GM12878 (cell line): ENCODE measurements around the gene GPRC5C. TPM values are rescaled to one million over a fixed set of nuclear protein-coding genes. Genes with fewer than 3 reads are reported as not detected.
A peak's percentile ranks its signal among the peaks of the same experiment; 100 is the strongest.

Experiments used
- ATAC-seq: fragments of 200-7000 bp; cut with Tn5 transposase; 3 replicates; pipeline ENCODE4 v1.9.1; 2020; ENCODE audit warnings: mild to moderate bottlenecking, moderate library complexity
- BruUV-seq: library from RNA; stranded (reverse); fragments of 400-500 nt; replicated peaks from 2 replicates; lab custom pipeline; 2021; lab: Mats Ljungman, UMichigan
- CTCF ChIA-PET: fragments of 300-600 bp; sonication (Branson Sonifier 250); formaldehyde crosslinking; extraction: SDS; loops from one replicate; lab custom pipeline; 2021; ENCODE audit warnings: inconsistent platforms; lab: Yijun Ruan, JAX
- POLR2A ChIA-PET: fragments of 350-600 bp; formaldehyde crosslinking; extraction: SDS; loops from one replicate; lab custom pipeline; 2021; ENCODE audit warnings: inconsistent platforms; lab: Charles Lee
- RAD21 ChIA-PET: fragments of 300-600 bp; sonication (Branson Sonifier 250); formaldehyde crosslinking; loops from one replicate; lab custom pipeline; 2023; ENCODE audit warnings: antibody characterized with exemption; ENCODE audit not compliant: unreplicated experiment; lab: Charles Lee
- SMC1A ChIA-PET: fragments of 300-600 bp; sonication (Branson Sonifier 250); formaldehyde crosslinking; loops from one replicate; lab custom pipeline; 2023; ENCODE audit not compliant: unreplicated experiment, uncharacterized antibody; lab: Charles Lee
- DNase-seq: peaks from one replicate; pipeline ENCODE4 v3.0.0-alpha.2; 2011; ENCODE audit warnings: low read depth, low spot score
- FAIRE-seq: peaks from 3 replicates; lab custom pipeline; 2011; peaks lifted over from hg19 to GRCh38; lab: Jason Lieb, UNC
- H2AFZ ChIP-seq: 2 replicates; pipeline ENCODE4 v1.6.0; 2011; ENCODE audit warnings: low read depth, low read length, control low read depth; ENCODE audit not compliant: control insufficient read depth
- H3K27ac ChIP-seq: 2 replicates; pipeline ENCODE4 v1.5.1; 2011; ENCODE audit warnings: control low read depth; ENCODE audit not compliant: control insufficient read depth, insufficient read depth
- H3K27me3 ChIP-seq, 2 experiments: replicated peaks in 1 of 2; 2 replicates each; pipeline versions ENCODE4 v1.6.0 to v1.6.1; 2011; ENCODE audit warnings: low read length in 1 of 2; ENCODE audit not compliant: control insufficient read depth in 2 of 2, insufficient read depth in 2 of 2
- H3K36me3 ChIP-seq, 2 experiments: 2 replicates each; pipeline ENCODE4 v1.5.1; 2011; ENCODE audit warnings: low read length in 1 of 2; ENCODE audit not compliant: control insufficient read depth in 2 of 2, insufficient read depth in 2 of 2
- H3K4me1 ChIP-seq: 2 replicates; pipeline ENCODE4 v1.6.1; 2011; ENCODE audit warnings: mild to moderate bottlenecking, low read length, moderate library complexity, mixed read lengths; ENCODE audit not compliant: control insufficient read depth, insufficient read depth
- H3K4me2 ChIP-seq: 2 replicates; pipeline ENCODE4 v1.6.0; 2011; ENCODE audit warnings: control low read depth; ENCODE audit not compliant: control insufficient read depth, insufficient read depth
- H3K4me3 ChIP-seq: fragments of 200-600 bp; sonication (generic); 2 replicates; pipeline ENCODE4 v1.5.1; 2016
- H3K79me2 ChIP-seq: 2 replicates; pipeline ENCODE4 v1.6.0; 2011; ENCODE audit warnings: low read length; ENCODE audit not compliant: control insufficient read depth, insufficient read depth
- H3K9ac ChIP-seq: 2 replicates; pipeline ENCODE4 v1.8.0; 2011; ENCODE audit warnings: low read length, control low read depth, mixed read lengths; ENCODE audit not compliant: control insufficient read depth, insufficient read depth
- H3K9me3 ChIP-seq: replicated peaks from 3 replicates; pipeline ENCODE4 v1.5.1; 2011; ENCODE audit warnings: mild to moderate bottlenecking, low read length; ENCODE audit not compliant: control insufficient read depth, insufficient read depth
- H4K20me1 ChIP-seq: 2 replicates; pipeline ENCODE4 v1.6.0; 2011; ENCODE audit not compliant: control insufficient read depth, insufficient read depth
- CBFB ChIP-seq: IDR thresholded peaks from 2 replicates; pipeline ENCODE4 v1.6.1; 2016; ENCODE audit warnings: antibody characterized with exemption, low read depth
- CBX3 ChIP-seq: fragments of 200-600 bp; sonication (generic); IDR thresholded peaks from 2 replicates; pipeline ENCODE4 v1.6.1; 2016; ENCODE audit warnings: low read depth, borderline replicate concordance
- DPF2 ChIP-seq: fragments of 450-650 bp; IDR thresholded peaks from 2 replicates; pipeline ENCODE4 v1.6.1; 2017; ENCODE audit warnings: mild to moderate bottlenecking
- FOS ChIP-seq: IDR thresholded peaks from 3 replicates; pipeline ENCODE4 v1.6.1; 2011; ENCODE audit warnings: borderline replicate concordance; ENCODE audit not compliant: insufficient read length; ENCODE audit errors: extremely low read depth
- RAD51 ChIP-seq: fragments of 450-650 bp; IDR thresholded peaks from 2 replicates; pipeline ENCODE4 v1.6.1; 2016; ENCODE audit warnings: moderate library complexity, mild to moderate bottlenecking, inconsistent platforms
- RB1 ChIP-seq: fragments of 450-650 bp; formaldehyde crosslinking; IDR thresholded peaks from 2 replicates; pipeline ENCODE4 v1.6.1; 2017; ENCODE audit warnings: mild to moderate bottlenecking, borderline replicate concordance
- SREBF2 ChIP-seq: IDR thresholded peaks from 2 replicates; pipeline ENCODE4 v1.6.1; 2012; ENCODE audit warnings: mild to moderate bottlenecking, low read length
- ZNF207 ChIP-seq: fragments of 450-650 bp; IDR thresholded peaks from 2 replicates; pipeline ENCODE4 v1.6.1; 2014; ENCODE audit warnings: antibody characterized with exemption, mild to moderate bottlenecking, borderline replicate concordance
- WGBS: methylation state at CpG from one replicate; pipeline ENCODE4 v1.1.6; 2016; ENCODE audit warnings: low lambda C conversion rate; ENCODE audit not compliant: insufficient replicate concordance, insufficient coverage; ENCODE audit errors: missing lambda C conversion rate; 5-methylcytosine and 5-hydroxymethylcytosine counted together
- in situ Hi-C: fragments of 300-500 bp; cut with MboI; formaldehyde crosslinking; loops from 9 replicates; pipeline ENCODE4 v1.14.3; 2018; ENCODE audit warnings: mixed read lengths
- intact Hi-C: fragments of 100-400 bp; cut with micrococcal nuclease; formaldehyde crosslinking; loops from one replicate; pipeline ENCODE4 v1.14.2; 2022; ENCODE audit not compliant: unreplicated experiment
- polyA plus RNA-seq, 11 experiments: library from polyadenylated mRNA; depleted of rRNA in 4 of 11; unstranded in 6 of 11; stranded (reverse) in 5 of 11; fragments of >200 nt; fragmentation: Nextera tagmentation in 4 of 11; fragmentation: Illumina TruSeq in 1 of 11; extraction: Ambion mirVana in 4 of 11; extraction: Trizol in 1 of 11; gene quantifications; 1 replicate in 1 of 11; 2 replicates in 10 of 11; pipeline versions ENCODE4 v1.2.1 to v1.2.3, GENCODE V29; 2011 to 2016; ENCODE audit warnings: inconsistent platforms in 2 of 11, missing spikeins in 2 of 11, low read depth in 1 of 11
- total RNA-seq, 4 experiments: library from RNA; depleted of rRNA in 3 of 4; stranded (reverse); fragments of >200 nt in 3 of 4; fragmentation: Illumina TruSeq in 1 of 4; extraction: Trizol in 1 of 4; gene quantifications; 2 replicates each; pipeline versions ENCODE4 v1.2.1 to v1.2.3, GENCODE V29; 2013 to 2021
- TF ChIP-seq, protein P1 (sequence below): fragments of 450-650 bp; IDR thresholded peaks from 2 replicates; pipeline ENCODE4 v1.6.1; 2017; ENCODE audit warnings: low read depth, mild to moderate bottlenecking, moderate library complexity
- TF ChIP-seq, protein P2 (sequence below): fragments of 450-650 bp; IDR thresholded peaks from 2 replicates; pipeline ENCODE4 v1.6.1; 2017; ENCODE audit warnings: antibody characterized with exemption, mild to moderate bottlenecking, moderate library complexity

The GPRC5C gene
- total and polyA plus RNA-seq, 10 of the 15 experiments (the other 5 are each of a cell fraction or from before 2014, with no cell fraction given), result 0.04 to 1.3 (median 0.36) TPM; not detected in 2

DNA sequence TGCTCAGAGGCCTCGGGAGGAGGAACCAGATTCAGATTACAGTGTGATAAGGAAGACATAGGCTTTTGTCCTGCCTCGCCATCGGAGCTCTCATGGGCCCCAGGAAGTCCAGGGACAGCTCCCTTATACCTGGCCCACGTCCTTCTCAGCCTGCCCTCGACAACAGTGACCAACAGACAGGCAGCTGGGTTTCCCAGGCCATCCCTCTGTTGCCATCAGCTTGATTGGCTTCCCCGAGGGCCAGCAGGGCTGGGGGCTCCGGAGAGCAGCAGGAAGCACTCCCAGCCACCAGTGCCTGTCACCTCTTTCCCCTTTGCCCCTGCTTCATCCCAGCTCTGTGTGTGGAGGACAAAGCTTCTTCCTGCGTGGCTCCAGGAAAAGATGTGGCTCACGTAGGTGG, 52.2 kb downstream of the GPRC5C start:
- H3K9me3 ChIP-seq, result no peaks in the 10 kb centered on the region; the same call in 2 of the 3 replicates
- TF ChIP-seq RB1, result no peak
- TF ChIP-seq, all 136 proteins: peak for 0
- Histone ChIP-seq H2AFZ (no peak overlapping the region), H3K79me2 (peaks cover 2% of the 10 kb centered on the region; the same call in 1 of the 2 replicates), H3K27me3 (no peaks in the 10 kb centered on the region), H3K4me2 (no peak overlapping the region), H3K36me3 (peaks cover 22 to 44% of the 10 kb centered on the region in 2 experiments), H3K9ac (no peak overlapping the region), H3K4me3 (no peak overlapping the region), H3K27ac (no peak overlapping the region), H3K4me1 (peaks cover 4% of the 10 kb centered on the region; the same call in 1 of the 2 replicates), H4K20me1 (no peaks in the 10 kb centered on the region; the same call in 1 of the 2 replicates)
- TSS peak; percentile 52 for BruUV-seq
- intact Hi-C loops (no loop called here), in situ Hi-C loops (no loop called here)
- ChIA-PET RAD21 (interaction anchor here (0.6 kb wide), 1 partner anchor 105 kb away, joined by 3 read pairs; no protein-coding TSS in a partner anchor), CTCF (interaction anchor here (1.4 kb wide), 1 partner anchor 116 kb away, joined by 3 read pairs; no protein-coding TSS in a partner anchor), SMC1A (interaction anchor here (0.6 to 1.4 kb wide), 3 partner anchors 15 to 27 kb away, joined by 3 to 6 read pairs (median 4); no protein-coding TSS in a partner anchor), POLR2A (interaction anchor here (1.3 kb wide), 1 partner anchor 13 kb away, joined by 3 read pairs; no protein-coding TSS in a partner anchor)
- DNase-seq (no peak), FAIRE-seq (no peak), ATAC-seq (no peak)
- WGBS, result 59% methylated on average over 9 of the region's 9 CpGs

DNA sequence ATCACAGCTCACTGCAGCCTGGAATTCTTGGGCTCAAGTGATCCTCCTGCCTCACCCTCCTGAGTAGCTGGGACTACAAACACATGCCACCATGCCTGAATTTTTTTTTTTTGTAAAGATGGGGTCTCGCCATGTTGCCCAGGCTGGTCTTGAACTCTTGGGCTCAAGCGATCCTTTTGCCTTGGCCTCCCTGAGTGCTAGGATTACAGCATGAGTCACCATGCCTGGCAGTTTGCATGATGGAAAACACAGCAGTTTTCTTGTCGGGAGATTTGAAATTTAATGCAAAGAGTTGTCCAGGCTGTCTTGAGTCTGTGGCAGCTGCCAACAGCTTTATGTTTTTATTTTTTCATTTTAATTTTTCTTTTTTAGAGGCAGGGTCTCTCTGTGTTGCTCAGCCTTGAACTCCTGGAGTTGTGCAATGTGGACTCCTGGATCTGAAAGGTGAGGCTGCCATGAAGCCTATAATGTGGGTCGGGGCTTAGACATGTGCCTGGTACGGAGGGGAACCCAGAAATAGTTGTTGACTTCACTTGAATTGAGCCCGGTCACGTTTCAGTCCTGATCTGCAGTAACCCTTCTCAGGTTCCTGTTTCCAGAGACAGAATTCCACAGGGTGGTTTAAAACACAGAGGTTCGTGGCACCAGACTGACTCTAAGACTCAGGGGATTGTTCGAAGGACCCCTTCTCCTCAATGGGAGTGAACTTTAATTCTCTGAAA, 53.3 kb downstream of the GPRC5C start:
- Histone ChIP-seq H3K27ac (no peak overlapping the region), H3K79me2 (no peaks in the 10 kb centered on the region), H3K27me3 (no peaks in the 10 kb centered on the region), H3K9me3 (no peaks in the 10 kb centered on the region; the same call in 2 of the 3 replicates), H3K9ac (no peak overlapping the region), H3K4me1 (no peaks in the 10 kb centered on the region), H2AFZ (no peak overlapping the region), H3K36me3 (peaks cover 21 to 41% of the 10 kb centered on the region in 2 experiments), H3K4me3 (no peak overlapping the region), H3K4me2 (no peak overlapping the region), H4K20me1 (no peaks in the 10 kb centered on the region; the same call in 1 of the 2 replicates)
- FAIRE-seq (no peak), DNase-seq (no peak), ATAC-seq (no peak)
- WGBS, result 73% methylated on average over 9 of the region's 9 CpGs
- BruUV-seq, result no TSS peak
- ChIA-PET POLR2A (interaction anchor here (1.3 kb wide), 1 partner anchor 14 kb away, joined by 3 read pairs; no protein-coding TSS in a partner anchor), RAD21 (interaction anchor here (0.5 kb wide), 1 partner anchor 10 kb away, joined by 3 read pairs; no protein-coding TSS in a partner anchor), CTCF (no interaction called here), SMC1A (interaction anchor here (1.4 kb wide), 1 partner anchor 17 kb away, joined by 6 read pairs; no protein-coding TSS in a partner anchor)
- intact Hi-C loops, result no loop called here
- in situ Hi-C loops, result no loop called here
- no peak for TF ChIP-seq FOS
- TF ChIP-seq, protein P1, sequence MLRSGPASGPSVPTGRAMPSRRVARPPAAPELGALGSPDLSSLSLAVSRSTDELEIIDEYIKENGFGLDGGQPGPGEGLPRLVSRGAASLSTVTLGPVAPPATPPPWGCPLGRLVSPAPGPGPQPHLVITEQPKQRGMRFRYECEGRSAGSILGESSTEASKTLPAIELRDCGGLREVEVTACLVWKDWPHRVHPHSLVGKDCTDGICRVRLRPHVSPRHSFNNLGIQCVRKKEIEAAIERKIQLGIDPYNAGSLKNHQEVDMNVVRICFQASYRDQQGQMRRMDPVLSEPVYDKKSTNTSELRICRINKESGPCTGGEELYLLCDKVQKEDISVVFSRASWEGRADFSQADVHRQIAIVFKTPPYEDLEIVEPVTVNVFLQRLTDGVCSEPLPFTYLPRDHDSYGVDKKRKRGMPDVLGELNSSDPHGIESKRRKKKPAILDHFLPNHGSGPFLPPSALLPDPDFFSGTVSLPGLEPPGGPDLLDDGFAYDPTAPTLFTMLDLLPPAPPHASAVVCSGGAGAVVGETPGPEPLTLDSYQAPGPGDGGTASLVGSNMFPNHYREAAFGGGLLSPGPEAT, result no peak
- no peak for TF ChIP-seq CBFB
- no peak for TF ChIP-seq DPF2
- no peak for TF ChIP-seq RAD51
- TF ChIP-seq, protein P2, sequence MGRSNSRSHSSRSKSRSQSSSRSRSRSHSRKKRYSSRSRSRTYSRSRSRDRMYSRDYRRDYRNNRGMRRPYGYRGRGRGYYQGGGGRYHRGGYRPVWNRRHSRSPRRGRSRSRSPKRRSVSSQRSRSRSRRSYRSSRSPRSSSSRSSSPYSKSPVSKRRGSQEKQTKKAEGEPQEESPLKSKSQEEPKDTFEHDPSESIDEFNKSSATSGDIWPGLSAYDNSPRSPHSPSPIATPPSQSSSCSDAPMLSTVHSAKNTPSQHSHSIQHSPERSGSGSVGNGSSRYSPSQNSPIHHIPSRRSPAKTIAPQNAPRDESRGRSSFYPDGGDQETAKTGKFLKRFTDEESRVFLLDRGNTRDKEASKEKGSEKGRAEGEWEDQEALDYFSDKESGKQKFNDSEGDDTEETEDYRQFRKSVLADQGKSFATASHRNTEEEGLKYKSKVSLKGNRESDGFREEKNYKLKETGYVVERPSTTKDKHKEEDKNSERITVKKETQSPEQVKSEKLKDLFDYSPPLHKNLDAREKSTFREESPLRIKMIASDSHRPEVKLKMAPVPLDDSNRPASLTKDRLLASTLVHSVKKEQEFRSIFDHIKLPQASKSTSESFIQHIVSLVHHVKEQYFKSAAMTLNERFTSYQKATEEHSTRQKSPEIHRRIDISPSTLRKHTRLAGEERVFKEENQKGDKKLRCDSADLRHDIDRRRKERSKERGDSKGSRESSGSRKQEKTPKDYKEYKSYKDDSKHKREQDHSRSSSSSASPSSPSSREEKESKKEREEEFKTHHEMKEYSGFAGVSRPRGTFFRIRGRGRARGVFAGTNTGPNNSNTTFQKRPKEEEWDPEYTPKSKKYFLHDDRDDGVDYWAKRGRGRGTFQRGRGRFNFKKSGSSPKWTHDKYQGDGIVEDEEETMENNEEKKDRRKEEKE, result no peak
- TF ChIP-seq ZNF207, result no peak
- no peak for TF ChIP-seq SREBF2
- no peak for TF ChIP-seq CBX3
